RWPE1 (cell line): ENCODE measurements around the gene JAZF1.

ENCODE experiments used
- CTCF ChIA-PET: fragments of 350-600 bp; sonication (Branson Sonifier 250); formaldehyde crosslinking; extraction: SDS; loops from one replicate; lab custom pipeline; 2021; lab: Yijun Ruan, JAX
- POLR2A ChIA-PET: fragments of 400-600 bp; formaldehyde crosslinking; extraction: SDS; loops from one replicate; lab custom pipeline; 2020; ENCODE audit warnings: antibody characterized with exemption; ENCODE audit not compliant: low non-redundant PET; lab: Yijun Ruan, JAX
- DNase-seq: peaks from one replicate; pipeline ENCODE4 v3.0.0; 2012; ENCODE audit warnings: low spot score
- H3K27ac ChIP-seq: fragments of 450-650 bp; 2 replicates; pipeline ENCODE4 v1.5.1; 2017
- TF ChIP-seq, protein P1 (sequence below): fragments of 450-650 bp; conservative IDR thresholded peaks from 2 replicates; pipeline ENCODE4 v1.5.1; 2017; ENCODE audit warnings: low read depth, mild to moderate bottlenecking

Gene JAZF1

DNA sequence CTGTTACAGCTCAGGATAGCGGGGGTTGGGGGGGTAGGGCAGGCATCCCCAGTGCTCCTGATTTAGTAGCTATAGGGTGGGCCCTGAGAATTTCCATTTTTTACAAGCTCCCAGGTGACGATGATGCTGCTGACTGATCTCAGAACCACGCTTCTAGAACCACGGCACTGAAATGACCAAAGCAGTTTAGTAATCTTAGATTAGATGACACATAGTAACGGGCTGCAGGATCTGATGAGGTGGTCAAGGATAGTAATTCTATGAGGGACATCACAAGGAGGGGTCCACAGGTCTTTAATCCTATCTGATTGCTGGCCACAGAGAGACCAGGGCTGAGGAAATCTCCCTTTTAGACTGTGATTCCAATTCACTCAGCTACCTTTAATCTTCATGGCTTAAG lies 167.2 kb downstream of the JAZF1 start:
- POLR2A ChIA-PET, result no interaction called here

DNA sequence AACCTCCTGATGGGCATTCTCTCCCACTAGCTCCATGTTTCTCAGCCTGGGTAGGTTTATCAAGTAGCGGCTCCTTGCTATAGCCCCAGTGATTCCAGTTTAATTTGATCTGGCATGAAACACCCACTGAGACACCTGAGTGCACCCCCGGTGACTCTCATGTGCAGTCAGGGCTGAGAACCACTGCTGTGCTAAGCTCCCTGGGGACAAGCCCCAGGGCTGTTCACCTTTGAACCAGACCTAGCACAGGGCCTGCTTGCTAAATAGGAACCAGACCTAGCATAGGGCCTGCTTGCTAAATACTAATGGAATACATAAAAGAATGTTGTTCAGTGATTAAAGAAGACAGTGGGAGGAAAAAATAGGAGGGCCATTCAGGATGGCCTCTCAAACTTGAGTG lies 167.6 kb downstream of the JAZF1 start:
- DNase-seq, result no peak
- TF ChIP-seq, protein P1, sequence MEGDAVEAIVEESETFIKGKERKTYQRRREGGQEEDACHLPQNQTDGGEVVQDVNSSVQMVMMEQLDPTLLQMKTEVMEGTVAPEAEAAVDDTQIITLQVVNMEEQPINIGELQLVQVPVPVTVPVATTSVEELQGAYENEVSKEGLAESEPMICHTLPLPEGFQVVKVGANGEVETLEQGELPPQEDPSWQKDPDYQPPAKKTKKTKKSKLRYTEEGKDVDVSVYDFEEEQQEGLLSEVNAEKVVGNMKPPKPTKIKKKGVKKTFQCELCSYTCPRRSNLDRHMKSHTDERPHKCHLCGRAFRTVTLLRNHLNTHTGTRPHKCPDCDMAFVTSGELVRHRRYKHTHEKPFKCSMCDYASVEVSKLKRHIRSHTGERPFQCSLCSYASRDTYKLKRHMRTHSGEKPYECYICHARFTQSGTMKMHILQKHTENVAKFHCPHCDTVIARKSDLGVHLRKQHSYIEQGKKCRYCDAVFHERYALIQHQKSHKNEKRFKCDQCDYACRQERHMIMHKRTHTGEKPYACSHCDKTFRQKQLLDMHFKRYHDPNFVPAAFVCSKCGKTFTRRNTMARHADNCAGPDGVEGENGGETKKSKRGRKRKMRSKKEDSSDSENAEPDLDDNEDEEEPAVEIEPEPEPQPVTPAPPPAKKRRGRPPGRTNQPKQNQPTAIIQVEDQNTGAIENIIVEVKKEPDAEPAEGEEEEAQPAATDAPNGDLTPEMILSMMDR, result no peak
- ChIA-PET CTCF (no interaction called here), POLR2A (no interaction called here)
- H3K27ac ChIP-seq, result no peak overlapping the region

More for the DNA sequence above, 167.2 kb downstream of the JAZF1 start:
- CTCF ChIA-PET, result no interaction called here
- TF ChIP-seq, protein P1, result no peak
- DNase-seq, result no peak
- no peak overlapping the region for H3K27ac ChIP-seq

DNA sequence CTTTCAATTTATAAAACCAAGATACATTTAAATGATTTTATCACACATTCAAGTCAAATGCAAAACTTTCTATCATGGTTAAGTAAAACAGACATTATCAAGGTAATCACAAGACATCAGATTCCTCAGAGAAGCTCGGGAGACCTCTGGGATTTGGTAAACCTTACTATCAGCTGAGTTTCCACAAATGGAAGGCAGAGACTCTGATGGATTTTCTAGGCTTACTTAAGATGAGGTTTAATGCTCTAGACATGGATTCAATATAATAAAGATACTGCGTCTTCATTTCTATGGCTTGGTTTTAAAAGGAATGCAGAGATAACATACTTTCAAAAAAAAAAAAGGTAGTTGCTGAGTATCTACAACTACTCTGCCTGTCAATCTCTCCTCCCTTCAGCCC lies 171.7 kb downstream of the JAZF1 start:
- POLR2A ChIA-PET, result no interaction called here
- DNase-seq, result no peak
- CTCF ChIA-PET, result interaction anchor here (0.7 kb wide), 1 partner anchor 85 kb away, joined by 3 read pairs; no protein-coding TSS in a partner anchor
- TF ChIP-seq, protein P1, result no peak
- no peak overlapping the region for H3K27ac ChIP-seq

DNA sequence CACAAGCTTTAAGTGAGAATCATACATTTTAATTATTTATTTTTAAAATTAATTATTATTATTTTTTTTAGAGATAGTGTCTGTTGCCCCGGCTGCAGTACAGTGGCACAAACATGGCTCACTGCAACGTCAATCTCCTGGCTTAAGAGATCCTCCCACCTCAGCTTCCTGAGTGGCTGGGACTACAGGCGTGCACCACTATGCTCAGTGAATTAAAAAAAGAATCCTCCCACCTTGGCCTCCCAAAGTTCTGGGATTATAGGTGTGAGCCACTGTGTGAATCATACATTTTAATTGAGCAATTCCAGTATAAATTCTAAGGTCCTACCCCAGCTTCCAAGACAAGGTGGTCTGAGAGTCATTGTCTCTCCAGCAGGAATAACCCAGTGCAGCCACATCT lies 172.4 kb downstream of the JAZF1 start:
- no peak overlapping the region for H3K27ac ChIP-seq
- CTCF ChIA-PET, result interaction anchor here (0.6 to 0.7 kb wide), 2 partner anchors 50 to 883 kb away, joined by 3 read pairs; no protein-coding TSS in a partner anchor
- no peak for DNase-seq
- POLR2A ChIA-PET, result no interaction called here
- TF ChIP-seq, protein P1, result no peak

DNA sequence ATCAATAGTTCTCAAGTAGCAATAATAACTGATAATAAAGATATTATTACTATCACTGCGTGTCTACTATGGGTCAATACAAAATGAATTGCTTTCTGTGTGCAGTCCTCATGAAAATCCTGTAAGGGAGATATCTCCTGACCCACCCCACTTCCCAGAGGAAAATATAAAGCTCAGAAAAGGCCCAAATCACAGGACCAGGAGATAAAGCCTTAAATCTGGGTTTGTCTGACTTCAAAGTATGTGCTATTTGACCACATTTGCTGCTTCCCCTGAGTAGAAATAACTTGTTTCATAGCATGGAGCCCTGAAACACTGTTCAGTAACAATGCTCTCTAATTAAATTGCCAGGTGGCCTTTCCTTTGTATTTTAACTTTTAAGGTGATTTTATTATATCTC lies 174.1 kb downstream of the JAZF1 start:
- TF ChIP-seq, protein P1, result no peak
- H3K27ac ChIP-seq, result no peak overlapping the region
- DNase-seq, result no peak
- ChIA-PET POLR2A (no interaction called here), CTCF (no interaction called here)

DNA sequence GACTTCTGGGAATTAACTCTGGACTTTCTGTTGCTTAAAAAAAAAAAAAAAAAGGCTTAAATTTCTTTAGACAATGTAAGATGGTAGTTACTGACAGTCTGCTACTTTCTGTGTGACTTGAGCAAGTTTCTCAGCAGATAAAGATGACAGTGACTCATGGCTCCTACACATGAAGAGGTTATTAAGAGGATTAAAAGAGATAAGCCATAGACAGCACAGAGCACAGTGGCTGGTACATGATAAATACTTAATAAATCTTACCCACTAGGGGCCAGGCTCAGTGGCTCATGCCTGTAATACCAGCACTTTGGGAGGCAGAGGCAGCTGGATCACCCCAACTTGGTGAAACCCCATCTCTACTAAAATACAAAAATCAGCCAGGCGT lies 174.8 kb downstream of the JAZF1 start:
- TF ChIP-seq, protein P1, result no peak
- ChIA-PET CTCF (interaction anchor here (0.6 kb wide), 2 partner anchors 57 to 221 kb away, joined by 3 to 5 read pairs; no protein-coding TSS in a partner anchor), POLR2A (interaction anchor here (0.6 kb wide), 1 partner anchor 909 kb away, joined by 4 read pairs; no protein-coding TSS in a partner anchor)

More for the DNA sequence above, 174.8 kb downstream of the JAZF1 start:
- no peak overlapping the region for H3K27ac ChIP-seq
- DNase-seq, result no peak
